Measurements from ENCODE around the gene EFL1. TPM values are rescaled to one million over a fixed set of nuclear protein-coding genes. Genes with fewer than 3 reads are reported as not detected.

The EFL1 gene
- total RNA-seq, 1 donor from 2014 or later, result 17.6 TPM

GRCh38 chr15:82177291-82178010 lies 85.1 kb downstream of the EFL1 start:
- DNase-seq, result no peak
- intact Hi-C loops (cut with micrococcal nuclease), result no loop called here
- ATAC-seq, result peak; percentile 37

- intact Hi-C loops (cut with micrococcal nuclease), result no loop called here
- DNase-seq, result no peak
Observed at GRCh38 chr15:82176542-82176941, 86.0 kb downstream of the EFL1 start.

GRCh38 chr15:82174471-82175235 lies 87.9 kb downstream of the EFL1 start:
- DNase-seq (no peak), ATAC-seq (no peak)
- intact Hi-C loops (cut with micrococcal nuclease), result no loop called here

More at GRCh38 chr15:82176542-82176941, 86.0 kb downstream of the EFL1 start:
- ATAC-seq, result no peak

GRCh38 chr15:82173108-82173507 lies 89.4 kb downstream of the EFL1 start:
- no peak for DNase-seq
- intact Hi-C loops (cut with micrococcal nuclease), result no loop called here
- no peak for ATAC-seq

- ATAC-seq, result no peak
- no peak for DNase-seq
- intact Hi-C loops (cut with micrococcal nuclease), result no loop called here
Observed at GRCh38 chr15:82172506-82172905, 90.0 kb downstream of the EFL1 start.

- intact Hi-C loops (cut with micrococcal nuclease), result no loop called here
- ATAC-seq (no peak), DNase-seq (no peak)
Observed at GRCh38 chr15:82168757-82169156, 93.8 kb downstream of the EFL1 start.

GRCh38 chr15:82168296-82168695 lies 94.2 kb downstream of the EFL1 start:
- intact Hi-C loops (cut with micrococcal nuclease), result no loop called here
- no peak for ATAC-seq
- DNase-seq, result no peak

- intact Hi-C loops (cut with micrococcal nuclease), result no loop called here
- ATAC-seq (no peak), DNase-seq (no peak)
Observed at GRCh38 chr15:82165948-82166376, 96.6 kb downstream of the EFL1 start.

- no peak for DNase-seq
- no peak for ATAC-seq
- intact Hi-C loops (cut with micrococcal nuclease), result no loop called here
Observed at GRCh38 chr15:82159922-82160321, 102.6 kb downstream of the EFL1 start.

- ATAC-seq, result no peak
- peak; percentile 56 for DNase-seq
- intact Hi-C loops (cut with micrococcal nuclease), result no loop called here
Observed at GRCh38 chr15:82158811-82159210, 103.7 kb downstream of the EFL1 start.

GRCh38 chr15:82150645-82151044 lies 111.9 kb downstream of the EFL1 start:
- DNase-seq, result no peak
- no peak for ATAC-seq
- intact Hi-C loops (cut with micrococcal nuclease), result no loop called here

GRCh38 chr15:82146990-82147461 lies 115.5 kb downstream of the EFL1 start:
- intact Hi-C loops (cut with micrococcal nuclease), result no loop called here
- no peak for DNase-seq
- ATAC-seq, result no peak

GRCh38 chr15:82146576-82146975 lies 116.0 kb downstream of the EFL1 start:
- DNase-seq (no peak), ATAC-seq (no peak)
- intact Hi-C loops (cut with micrococcal nuclease), result no loop called here

GRCh38 chr15:82143390-82144385 lies 118.8 kb downstream of the EFL1 start:
- intact Hi-C loops (cut with micrococcal nuclease), result no loop called here
- DNase-seq, result no peak
- peak; percentile 60 for ATAC-seq

- ATAC-seq (no peak), DNase-seq (no peak)
- intact Hi-C loops (cut with micrococcal nuclease), result no loop called here
Observed at GRCh38 chr15:82140886-82141285, 121.6 kb downstream of the EFL1 start.

GRCh38 chr15:82139823-82140268 lies 122.7 kb downstream of the EFL1 start:
- ATAC-seq (no peak), DNase-seq (no peak)
- intact Hi-C loops (cut with micrococcal nuclease), result no loop called here

- intact Hi-C loops (cut with micrococcal nuclease), result no loop called here
- ATAC-seq, result no peak
Observed at GRCh38 chr15:82138306-82138705, 124.2 kb downstream of the EFL1 start.

GRCh38 chr15:82137261-82137660 lies 125.3 kb downstream of the EFL1 start:
- intact Hi-C loops (cut with micrococcal nuclease), result no loop called here
- ATAC-seq (no peak), DNase-seq (no peak)

More at GRCh38 chr15:82138306-82138705, 124.2 kb downstream of the EFL1 start:
- no peak for DNase-seq

- DNase-seq (no peak), ATAC-seq (no peak)
- intact Hi-C loops (cut with micrococcal nuclease), result no loop called here
Observed at GRCh38 chr15:82136120-82136519, 126.4 kb downstream of the EFL1 start.
